ENCODE results near the gene JOSD2.

Gene JOSD2

DNA sequence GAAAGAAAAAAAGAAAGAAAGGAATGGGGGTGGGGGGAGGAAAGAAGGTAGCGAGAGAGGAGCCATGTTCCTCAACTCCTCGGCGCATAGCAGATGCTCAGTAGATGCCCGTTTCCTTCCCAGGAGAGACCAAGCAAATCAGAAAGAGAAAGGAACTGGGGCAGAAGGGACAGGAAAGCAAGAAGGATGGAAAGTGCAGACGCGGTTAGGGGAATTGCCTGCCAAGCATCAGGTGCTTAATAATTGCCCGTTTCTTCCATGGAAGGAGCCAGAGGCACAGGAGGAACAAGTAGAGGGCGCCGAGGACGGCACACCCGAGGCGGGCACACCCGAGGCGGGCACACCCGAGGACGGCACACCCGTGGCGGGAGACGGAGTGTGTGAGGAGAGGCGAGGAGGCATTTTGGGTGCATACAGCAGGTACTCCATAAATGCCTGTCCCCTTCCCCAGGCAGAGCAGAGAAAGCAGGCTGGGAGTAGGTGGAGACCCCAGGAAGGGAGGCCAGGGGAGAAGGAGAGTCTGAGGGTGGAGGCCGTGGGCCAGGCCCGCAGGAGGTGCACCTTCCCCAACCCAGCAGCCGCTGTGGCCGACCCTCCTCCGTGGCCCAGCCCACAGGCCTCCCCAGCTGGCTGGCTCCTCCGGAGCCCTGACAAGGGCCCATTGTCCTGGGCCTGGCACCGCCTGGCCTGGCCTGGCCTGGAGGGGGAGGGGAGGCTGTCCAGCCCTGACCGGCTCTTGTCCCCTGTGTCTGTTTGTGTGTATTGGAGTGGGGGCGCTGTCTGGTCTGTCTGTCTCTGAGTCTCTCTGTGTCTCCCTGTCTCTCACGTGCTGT, 14.6 kb downstream of the JOSD2 start:
- DNase-seq (ENCODE audit: low read depth in 2 of 2), result no peak

DNA sequence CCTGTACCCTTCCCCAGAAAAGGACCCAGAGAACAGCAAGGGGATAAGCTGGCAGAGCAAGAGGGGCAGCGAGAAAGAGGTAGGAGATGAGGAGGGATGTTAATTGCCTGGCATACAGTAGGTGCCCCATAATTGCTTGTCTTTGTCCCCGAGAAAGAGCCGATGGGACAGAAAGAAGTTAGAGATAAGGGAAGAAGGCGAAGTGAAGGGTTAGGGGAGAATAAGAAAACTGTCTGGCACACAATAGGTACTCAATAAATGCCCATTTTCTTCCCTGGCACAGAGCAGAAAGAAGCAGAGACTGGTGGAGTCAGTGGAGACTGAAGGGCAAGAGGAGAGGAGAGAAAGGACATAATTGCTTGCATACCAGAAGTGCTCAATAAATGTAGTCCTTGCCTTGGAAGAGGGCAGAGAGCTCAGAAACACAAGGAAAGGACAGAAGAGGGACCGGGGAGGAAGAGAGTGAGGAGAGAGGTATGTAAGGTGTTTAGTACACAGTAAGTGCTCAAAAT, 15.9 kb downstream of the JOSD2 start:
- DNase-seq (ENCODE audit: low read depth in 2 of 2), result no peak

DNA sequence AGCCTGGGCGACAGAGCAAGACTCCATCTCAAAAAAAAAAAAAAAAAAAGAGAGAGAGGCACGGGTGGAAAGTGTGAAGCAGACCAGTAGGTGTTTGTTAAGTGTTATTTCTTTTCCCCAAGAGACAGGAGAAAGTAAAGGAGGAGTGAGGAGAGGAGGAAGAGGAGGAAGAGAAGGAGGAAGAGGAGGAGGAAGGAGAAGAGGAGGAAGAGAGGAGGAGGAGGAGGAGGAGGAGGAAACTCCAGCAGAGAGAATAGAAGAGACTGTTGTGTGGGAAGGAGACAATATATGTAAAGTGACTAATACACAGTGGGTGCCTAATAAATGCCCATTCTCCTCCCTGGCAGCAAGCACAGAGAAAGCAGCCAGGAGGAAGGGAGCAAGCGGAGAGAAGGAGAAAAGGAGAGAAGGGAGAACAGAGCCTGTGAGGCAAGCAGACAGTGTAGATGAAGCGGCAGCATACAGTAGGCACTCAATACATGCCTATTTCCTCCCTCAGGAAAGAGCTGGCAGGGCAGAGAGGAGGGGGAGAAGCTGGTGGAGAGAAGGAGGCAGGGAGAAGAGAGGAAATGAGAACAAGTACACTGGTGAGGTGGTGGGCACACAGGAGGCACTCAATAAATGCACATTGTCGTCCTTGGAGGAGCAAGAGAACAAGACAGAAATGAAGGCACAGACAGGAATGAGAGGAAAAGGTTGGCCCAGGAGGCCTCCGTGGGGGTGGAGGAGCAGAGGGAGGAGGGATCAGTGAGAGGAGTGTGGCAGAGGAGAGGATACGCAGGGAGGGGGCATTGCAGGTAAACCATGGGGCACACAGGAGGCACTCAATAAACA, 16.6 kb downstream of the JOSD2 start:
- no peak for DNase-seq (ENCODE audit: low read depth in 2 of 2)

DNA sequence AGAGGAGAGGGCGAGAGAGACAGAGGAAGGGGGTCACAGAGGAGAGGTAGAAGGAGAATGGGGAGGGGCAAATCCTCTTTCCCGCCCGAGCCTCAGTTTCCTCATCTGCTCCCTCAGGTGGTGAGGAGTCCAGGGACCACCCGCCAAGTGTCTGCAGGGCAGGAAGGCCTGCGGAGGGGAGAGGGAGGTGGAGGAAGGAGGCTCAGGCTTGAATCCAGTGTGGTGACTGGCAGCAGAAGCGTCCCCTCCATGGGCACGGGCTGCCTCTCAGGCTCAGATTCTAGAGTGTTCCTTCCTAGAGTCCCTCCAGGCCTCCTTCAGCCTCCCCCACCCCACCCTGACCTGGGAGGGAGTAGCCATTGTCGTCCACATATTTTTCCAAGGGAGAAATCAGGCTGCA, 17.8 kb downstream of the JOSD2 start:
- no peak for DNase-seq (ENCODE audit: low read depth in 2 of 2)

DNA sequence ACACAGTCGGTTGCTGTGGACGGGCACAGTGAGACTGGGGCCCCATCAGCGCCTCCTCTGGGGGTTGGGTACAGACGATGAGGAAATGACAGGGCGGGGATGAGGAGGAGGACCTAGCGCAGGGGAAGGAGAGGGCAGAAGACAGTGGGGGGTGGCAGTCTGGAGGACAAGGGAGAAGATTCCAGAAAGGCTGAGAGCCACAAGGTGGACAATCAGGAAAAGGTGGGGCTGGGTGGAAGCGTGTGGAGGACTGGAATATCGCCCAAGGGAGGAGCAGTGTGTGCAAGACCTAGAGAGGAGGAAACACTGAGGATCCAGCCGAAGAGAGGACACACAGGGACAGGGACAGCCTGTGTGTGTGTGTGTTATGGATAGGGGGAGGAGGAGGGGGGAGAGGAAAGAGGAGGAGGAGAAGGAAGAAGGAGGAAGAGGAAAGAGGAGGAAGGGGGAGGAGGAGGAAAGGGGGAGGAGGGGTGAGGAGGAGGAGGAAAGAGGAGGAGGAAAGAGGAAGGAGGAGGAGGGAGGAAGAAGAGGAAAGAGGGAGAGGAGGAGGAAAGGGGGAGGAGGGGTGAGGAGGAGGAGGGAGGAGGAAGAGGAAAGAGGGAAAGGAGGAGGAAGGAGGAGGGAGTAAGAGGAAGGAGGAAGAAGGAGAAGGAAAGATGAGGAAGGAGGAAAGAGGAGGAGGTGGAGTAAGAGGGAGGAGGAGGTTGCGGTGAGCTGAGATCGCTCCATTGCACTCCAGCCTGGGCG, 18.5 kb downstream of the JOSD2 start:
- DNase-seq (ENCODE audit: low read depth in 2 of 2), result peak; percentile 27 to 35

DNA sequence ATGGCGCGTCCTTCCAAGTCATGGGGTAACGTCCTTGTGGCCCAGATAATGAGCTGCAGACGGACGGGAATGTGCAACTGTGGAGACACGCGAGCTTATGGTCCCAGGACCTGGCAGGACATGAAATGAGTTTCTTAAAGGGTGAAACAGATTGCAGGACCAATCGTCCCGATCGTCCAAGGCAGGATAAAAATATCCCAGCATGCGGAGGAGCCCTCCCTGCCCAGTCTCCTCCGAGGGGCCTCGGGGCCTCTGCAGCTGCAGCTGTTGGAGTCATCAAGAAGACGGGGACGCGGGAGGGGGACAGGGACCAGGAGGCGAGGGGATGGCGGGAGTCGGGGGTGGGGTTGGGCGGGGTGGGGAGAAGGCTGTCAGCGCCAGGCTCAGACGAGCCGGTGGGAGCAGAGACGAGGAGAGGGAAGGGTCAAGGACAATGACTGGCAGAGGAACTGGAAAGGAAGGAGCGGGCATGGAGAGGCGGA, 20.0 kb downstream of the JOSD2 start:
- no peak for DNase-seq (ENCODE audit: low read depth in 2 of 2)

DNA sequence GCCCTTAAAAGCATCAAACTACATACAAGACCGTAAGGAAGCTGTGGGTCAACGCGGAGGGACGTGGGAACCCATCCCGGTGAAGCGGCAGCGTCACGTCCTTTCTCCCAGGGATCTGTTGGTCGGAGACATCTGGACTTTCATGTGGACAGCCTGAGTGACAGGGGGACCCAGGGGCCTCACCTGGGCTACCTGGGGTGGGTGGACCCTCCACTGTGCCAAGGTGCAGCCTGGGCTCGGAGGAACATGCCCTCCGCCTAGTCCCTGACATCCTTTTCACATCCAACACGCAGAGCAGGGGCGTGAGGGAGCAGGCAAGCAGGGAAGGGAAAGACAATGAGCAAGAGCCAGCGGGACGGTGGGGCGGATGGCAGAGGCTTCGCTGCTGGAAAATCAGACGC, 20.6 kb downstream of the JOSD2 start:
- no peak for DNase-seq (ENCODE audit: low read depth in 2 of 2)

DNA sequence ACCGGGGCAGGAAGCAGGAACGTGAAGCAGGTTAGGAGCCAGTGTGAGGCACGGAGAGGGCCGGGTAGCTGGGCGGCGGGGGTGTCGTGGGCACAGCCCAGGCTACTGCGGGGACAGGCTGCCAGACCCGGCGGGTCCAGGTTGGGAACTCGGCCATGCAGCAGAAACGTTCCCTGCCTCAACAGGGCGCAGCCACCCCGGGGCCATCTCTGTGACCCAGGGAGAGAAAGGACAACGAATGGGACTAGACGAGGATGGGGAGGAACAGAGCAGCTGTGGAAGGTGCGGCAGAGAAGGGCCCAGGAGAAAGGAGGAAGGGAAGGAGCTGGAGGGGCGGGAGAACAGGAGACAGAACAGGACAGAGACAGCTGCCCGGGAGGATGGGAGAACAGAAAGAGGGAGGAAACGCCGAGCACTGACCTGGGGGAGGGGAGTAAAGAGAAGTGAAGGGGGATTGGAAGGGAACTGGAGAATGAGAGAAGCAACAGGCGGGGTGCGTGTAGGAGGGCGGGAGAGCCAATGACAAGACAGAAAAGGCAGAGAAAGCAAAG, 21.5 kb downstream of the JOSD2 start:
- no peak for DNase-seq (ENCODE audit: low read depth in 2 of 2)

DNA sequence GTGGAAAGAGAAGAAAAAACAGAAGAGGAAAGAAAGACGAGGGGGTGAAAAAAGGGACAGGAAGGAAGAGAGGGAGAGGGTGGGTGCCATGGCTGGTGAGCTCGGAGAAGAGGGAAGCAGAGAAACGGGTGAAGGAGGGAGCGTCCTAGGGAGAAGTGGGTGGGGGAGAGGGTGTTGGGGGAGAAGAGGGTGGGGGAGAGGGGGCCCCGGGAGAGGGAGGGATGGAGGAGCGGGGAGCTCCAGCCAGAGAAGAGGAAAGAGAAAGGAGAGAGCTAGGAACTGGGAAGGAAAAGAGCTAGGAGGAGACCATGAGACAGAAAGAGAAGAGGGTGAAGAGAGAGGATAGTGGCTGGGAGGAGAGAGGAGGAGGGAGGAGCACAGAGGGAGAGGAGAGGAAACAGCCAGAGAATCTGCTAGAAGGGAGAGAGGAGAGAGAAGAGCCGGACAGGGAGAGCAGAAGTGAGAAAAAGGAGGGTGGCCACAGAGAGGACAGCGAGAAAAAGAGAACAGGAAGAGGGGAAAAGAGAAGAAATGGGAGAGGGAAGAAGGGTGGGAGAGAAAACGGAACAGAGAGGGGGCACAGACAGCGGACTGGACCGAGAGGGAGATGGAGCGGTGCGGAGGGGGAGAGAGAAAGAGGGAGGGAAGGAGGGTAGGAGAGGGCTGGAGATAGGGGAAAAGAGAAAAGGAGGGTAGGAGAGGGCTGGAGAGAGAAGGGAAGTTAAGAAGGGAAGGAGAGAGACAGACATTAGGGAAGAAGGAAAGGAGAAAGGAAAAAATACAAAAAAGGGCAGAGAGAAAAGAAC, 22.4 kb downstream of the JOSD2 start:
- DNase-seq (ENCODE audit: low read depth in 2 of 2), result no peak

DNA sequence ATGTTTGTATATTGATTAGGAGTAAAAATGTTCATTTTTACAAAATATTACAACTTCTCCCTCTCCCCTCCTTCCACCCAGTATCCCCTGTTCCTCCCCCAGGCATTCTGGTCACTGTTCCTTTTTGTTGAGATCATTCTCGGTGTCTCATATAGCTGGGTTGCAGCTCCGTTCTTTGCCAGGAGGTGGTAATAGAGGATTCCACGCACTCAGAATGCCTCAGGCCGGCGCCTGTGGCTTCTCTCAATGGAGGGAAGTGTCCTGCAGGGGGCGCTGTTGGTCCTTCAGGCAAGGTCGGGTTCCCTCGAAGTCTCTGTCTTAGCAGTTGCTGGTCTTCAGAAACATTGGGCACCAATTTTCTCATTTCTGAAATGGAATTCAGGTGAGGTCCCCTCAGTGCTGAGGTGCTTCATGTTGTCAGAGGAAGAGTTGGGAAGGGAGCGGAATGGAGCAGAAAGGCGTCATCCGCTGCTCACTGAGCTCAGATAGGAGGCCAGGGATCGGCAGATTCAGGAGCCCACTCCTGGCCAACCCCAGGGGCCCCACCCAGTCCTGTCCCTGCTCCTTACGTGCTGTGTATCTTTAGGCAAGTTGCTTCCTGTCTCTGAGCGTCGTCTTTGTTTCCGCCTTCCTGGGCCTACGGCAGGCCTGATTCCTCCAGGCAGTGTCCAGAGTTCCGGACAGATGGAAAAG, 24.0 kb downstream of the JOSD2 start:
- peak; percentile 56 to 84 for DNase-seq (ENCODE audit: low read depth in 2 of 2)

DNA sequence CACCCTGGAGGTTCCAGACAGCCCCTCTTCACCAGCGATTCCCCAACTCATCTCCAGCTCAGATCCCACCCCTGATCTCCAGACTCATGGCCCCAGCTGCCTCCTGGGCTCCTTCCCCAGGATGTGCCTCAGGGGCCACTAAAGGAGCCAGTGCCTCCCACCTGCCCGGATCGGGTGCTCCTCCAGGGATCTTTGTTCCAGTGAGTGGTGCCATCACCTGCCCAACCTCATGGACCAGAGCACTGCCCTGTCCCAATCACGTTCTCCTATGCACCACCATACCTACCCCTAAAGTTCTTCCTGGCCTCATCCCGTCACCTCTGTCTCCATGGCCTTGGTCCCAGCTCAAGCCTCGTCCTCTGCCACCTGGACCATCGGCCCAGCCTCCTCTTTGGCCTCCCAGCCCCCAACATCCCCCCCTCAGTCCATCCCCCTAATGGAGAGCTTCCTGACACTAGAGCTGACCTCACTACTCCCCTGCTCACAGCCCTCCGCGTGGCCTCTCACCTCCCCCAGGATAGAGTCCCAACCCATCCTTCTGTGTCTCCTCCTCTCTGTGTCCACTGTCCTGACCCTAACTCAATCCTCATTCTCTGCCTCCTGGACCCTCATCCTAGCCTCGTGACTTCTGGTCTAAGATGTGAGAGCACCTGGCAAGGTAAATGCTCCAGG, 25.6 kb downstream of the JOSD2 start:
- DNase-seq (ENCODE audit: low read depth in 2 of 2), result no peak

DNA sequence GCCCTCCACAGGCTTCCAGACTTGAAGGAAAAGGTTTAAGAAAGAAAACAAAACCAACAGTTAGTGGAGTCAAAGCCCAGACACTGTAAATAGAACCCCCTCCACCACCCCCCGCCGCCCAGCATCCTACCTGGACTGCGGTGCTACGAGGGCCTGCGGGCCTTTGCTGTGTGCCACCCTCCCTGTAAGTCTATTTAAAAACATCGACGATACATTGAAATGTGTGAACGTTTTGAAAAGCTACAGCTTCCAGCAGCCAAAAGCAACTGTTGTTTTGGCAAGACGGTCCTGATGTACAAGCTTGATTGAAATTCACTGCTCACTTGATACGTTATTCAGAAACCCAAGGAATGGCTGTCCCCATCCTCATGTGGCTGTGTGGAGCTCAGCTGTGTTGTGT, 28.1 kb downstream of the JOSD2 start:
- no peak for DNase-seq (ENCODE audit: low read depth in 2 of 2)

DNA sequence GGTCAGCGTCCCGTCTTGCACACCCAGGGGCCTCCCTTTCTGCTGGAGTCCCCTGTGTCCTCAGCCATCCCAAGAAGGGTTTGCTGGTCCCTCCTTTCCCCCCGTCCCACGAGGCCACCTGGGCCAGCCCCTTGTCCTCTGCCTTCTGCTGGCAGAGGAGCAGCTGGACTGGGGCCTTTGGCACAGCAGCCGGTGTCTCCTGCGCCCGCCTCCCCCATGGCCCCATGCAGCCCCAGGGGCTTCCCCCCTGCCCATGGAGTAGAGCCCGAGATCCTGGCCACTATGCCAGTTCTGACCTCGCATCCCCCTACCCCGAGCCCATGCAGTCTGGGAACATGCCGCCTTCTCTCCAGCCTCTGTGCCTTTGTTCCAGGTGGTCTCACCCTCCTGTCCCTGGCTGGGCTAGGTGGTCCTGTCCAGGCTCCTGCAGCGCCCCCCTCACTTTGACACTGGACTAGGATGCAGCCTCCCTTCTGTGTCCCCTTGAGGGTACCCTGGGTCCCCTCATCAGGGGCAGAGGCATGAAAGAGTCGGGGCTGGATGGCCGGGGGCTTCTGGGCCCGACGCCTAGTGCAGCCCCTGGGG, 28.6 kb downstream of the JOSD2 start:
- no peak for DNase-seq (ENCODE audit: low read depth in 2 of 2)

DNA sequence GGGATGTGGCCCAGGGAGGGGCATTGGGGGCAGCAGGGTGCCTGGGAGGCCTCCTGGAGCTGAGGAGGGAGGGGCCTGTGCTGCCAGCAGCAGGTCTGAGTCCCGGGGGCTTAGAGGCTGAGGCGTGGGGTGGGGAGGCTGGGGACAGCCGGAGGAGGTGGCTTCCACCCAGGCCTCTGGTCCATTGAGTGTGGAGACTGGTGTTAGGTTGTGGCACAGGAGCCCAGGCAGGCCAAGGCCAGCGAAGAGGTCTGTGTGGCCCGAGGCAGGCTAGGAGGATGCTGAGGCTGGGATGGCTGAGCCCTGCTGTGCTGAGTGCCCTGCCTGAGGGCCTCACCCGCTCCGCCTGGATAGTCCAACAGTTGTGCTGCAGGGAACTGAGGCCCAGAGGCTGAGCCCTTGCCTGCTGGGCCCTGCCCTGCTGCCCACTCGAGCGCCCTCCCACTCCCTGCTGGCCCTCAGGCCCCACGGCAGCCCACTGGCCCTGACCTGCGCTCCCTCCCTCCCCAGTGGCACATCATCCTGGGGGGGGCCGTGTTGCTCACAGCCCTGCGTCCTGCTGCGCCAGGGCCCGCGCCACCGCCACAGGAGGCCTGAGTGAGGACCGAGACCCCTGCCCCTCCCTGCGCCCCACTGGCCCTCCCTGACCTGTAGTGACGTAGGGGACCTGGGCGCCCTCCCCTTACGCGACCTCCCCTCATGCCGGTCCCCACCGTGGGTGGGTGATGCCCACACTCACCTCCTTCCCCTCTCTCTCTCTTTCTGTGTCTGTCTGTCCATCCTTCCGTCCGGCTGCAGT, 29.4 kb downstream of the JOSD2 start:
- no peak for DNase-seq (ENCODE audit: low read depth in 2 of 2)

DNA sequence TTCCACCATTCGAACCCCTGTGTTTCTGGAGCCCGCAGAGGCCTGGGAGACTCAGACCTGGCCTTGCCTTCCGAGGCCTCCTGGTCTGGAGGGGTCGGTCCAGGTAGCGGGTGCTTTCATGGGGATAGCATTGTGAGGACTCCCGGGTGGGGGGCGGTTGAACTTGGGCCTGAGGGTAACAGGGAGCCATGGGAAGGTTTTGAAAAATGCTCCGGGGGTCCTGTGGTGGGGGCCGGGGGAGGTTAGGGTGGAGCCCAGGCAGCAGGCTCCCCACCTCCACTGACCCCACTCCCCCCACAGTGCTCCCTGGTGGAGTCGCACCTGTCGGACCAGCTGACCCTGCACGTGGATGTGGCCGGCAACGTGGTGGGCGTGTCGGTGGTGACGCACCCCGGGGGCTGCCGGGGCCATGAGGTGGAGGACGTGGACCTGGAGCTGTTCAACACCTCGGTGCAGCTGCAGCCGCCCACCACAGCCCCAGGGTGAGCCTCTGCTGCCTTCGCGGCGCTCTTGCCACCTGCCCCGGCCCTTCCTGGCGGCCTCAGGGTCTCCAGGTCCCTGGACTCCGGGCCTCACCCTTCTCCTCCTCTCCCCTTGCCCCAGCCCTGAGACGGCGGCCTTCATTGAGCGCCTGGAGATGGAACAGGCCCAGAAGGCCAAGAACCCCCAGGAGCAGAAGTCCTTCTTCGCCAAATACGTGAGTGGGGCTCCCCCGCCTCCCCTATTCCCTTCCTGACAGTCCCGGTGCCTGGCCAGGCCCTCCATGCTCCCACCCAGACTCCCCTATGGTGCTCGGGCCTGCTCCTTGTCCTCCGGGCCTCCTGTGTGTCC, 30.5 kb downstream of the JOSD2 start:
- no peak for DNase-seq (ENCODE audit: low read depth in 2 of 2)

DNA sequence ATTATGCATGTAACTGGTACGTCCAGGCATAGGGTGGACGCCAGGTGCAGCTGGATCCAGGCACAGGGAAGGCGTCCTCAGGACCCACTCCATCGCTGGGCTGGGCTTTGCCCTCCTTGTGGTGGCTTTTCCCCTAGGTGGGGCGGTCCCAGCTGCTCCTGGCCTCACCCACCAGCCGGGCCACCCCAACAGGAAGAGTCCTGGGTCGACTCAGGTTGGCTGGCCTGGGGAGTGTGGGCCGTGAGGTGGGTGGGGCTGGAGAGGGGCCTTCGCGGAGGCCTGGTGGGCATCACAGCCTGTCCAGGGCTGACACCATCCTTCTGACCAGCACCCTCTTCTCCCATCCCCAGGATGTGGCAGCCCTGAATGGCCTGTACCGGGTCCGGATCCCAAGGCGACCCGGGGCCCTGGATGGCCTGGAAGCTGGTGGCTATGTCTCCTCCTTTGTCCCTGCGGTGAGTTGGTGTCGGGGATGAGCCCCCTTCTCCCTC, 31.2 kb downstream of the JOSD2 start:
- no peak for DNase-seq (ENCODE audit: low read depth in 2 of 2)
